NB4 (cell line): Measurements from ENCODE around the gene GRPEL1.

ENCODE experiments used
- DNase-seq: peaks from one replicate; pipeline ENCODE4 v3.0.0; 2010; ENCODE audit warnings: low read depth
- H3K4me3 ChIP-seq: one replicate; pipeline ENCODE4 v1.5.1; 2011; ENCODE audit warnings: mild to moderate bottlenecking, low read depth, low read length, moderate library complexity
- MYC ChIP-seq: IDR thresholded peaks from 2 replicates; pipeline ENCODE4 v1.6.1; 2011; ENCODE audit warnings: low read depth, low read length
- POLR2A ChIP-seq: IDR thresholded peaks from 2 replicates; pipeline ENCODE4 v1.6.1; 2011; ENCODE audit warnings: mild to moderate bottlenecking; ENCODE audit not compliant: insufficient read length; ENCODE audit errors: extremely low read depth
- TF ChIP-seq, protein P1 (sequence below): IDR thresholded peaks from 2 replicates; pipeline ENCODE4 v1.6.1; 2011; ENCODE audit warnings: low read depth, low read length
- TF ChIP-seq, protein P2 (sequence below): IDR thresholded peaks from one replicate; pipeline ENCODE4 v1.5.1; 2012; ENCODE audit warnings: low read depth, low read length

GRPEL1 gene

DNA sequence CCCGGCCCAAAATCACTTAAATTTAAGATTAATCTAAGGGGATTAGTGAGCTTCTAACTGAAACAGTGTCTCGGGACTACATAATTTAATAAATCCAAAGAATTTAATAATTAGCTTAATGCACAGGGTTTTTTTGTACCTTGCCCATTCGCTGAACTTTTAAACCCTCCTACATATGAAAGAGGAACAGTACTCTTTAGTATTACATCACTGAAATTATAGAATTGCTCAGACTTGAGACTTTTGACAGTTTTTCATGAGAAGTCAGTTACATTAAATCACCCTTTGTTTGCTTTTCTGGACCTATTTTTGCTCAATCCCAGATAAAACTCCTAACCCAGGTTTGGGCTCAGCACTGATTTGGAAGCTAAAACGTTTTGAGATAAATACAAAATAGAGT, 27.1 kb downstream of the GRPEL1 start:
- DNase-seq: no peak
- no peak overlapping the region for H3K4me3 ChIP-seq
- TF ChIP-seq, protein P1, sequence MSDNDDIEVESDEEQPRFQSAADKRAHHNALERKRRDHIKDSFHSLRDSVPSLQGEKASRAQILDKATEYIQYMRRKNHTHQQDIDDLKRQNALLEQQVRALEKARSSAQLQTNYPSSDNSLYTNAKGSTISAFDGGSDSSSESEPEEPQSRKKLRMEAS: no peak

DNA sequence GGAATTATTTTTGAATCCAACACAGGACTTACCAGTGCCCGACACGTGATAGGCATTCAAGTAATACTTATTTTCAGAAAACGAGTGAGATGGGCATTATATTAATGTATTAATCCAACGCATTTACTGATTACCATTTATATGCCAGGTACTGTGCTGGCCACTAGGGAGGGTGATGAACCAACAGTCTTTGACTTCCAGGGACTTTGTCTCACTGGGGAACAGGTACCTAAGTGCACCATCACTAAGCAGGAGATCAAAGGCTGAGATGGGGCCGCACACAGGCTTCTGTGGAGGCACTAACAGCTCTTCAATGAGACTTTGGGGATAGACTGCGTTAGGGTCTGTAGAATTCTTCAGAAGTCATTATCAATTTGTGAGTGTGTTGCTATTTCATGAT, 30.4 kb downstream of the GRPEL1 start:
- DNase-seq: no peak
- TF ChIP-seq MYC: no peak
- TF ChIP-seq, protein P2, sequence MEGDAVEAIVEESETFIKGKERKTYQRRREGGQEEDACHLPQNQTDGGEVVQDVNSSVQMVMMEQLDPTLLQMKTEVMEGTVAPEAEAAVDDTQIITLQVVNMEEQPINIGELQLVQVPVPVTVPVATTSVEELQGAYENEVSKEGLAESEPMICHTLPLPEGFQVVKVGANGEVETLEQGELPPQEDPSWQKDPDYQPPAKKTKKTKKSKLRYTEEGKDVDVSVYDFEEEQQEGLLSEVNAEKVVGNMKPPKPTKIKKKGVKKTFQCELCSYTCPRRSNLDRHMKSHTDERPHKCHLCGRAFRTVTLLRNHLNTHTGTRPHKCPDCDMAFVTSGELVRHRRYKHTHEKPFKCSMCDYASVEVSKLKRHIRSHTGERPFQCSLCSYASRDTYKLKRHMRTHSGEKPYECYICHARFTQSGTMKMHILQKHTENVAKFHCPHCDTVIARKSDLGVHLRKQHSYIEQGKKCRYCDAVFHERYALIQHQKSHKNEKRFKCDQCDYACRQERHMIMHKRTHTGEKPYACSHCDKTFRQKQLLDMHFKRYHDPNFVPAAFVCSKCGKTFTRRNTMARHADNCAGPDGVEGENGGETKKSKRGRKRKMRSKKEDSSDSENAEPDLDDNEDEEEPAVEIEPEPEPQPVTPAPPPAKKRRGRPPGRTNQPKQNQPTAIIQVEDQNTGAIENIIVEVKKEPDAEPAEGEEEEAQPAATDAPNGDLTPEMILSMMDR: no peak
- TF ChIP-seq POLR2A: no peak
- TF ChIP-seq, protein P1: no peak

DNA sequence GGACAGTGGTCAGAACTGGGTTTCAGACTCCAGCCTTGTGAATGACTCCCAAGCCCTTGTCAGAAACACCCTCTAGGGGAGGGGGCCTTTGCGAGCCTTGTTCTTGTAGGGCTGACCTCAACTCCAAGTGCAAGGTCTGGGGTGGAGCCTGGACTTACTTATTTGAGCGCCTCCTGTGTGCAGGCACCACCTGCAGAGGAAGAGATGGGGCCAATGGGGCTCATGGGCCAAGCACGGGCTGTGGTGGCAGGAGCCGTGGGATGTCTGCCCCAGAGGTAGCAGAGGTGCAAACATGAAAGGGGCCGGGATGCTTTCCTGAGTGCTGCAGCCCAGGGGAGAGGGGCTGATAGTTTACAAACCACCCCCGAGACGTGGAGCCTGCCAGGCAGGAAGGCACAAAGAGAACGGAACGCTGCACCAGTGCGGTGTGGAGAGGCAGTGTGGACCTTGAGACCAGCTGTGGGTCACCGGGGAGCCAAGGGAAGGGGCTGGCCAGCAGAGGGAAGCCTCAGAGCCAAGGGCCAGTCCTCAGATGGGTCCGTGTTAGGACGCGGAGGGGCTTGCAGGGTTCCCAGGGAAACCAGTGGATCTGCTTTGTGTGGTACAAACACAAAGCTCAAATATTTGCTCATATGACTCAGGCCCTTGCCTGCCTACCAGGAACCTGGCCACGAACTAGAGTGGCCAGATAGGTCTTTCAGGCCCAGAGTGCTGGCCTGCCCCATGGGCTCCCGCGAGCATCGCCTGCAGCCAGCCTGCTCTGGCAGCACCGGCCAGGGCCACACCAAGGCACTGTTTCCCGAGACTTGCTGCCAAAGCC, 33.4 kb downstream of the GRPEL1 start:
- H3K4me3 ChIP-seq: no peak overlapping the region
- TF ChIP-seq MYC: no peak
- TF ChIP-seq, protein P2: no peak
- no peak for DNase-seq

More for the DNA sequence above, 30.4 kb downstream of the GRPEL1 start:
- no peak overlapping the region for H3K4me3 ChIP-seq

DNA sequence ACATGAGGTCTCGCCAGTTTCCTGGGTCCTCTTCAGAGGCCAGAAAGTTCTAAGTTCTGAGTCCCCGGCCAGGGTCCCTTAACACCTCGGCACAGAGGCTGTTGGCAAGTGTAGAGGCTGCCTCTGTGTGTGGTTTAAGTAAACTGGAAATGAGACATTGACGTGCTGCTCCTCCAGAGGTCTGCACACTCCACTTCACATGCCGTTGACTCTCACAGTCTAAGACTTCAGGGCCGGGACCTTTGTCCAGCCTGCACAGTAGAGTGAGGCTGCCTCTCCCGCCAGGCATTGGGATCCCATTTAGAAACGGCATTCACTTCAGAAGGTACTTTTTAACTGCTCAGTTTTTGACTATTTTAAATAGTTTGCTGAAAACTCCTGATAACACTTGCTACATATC, 35.3 kb downstream of the GRPEL1 start:
- no peak for DNase-seq
- TF ChIP-seq, protein P2: no peak
- no peak for TF ChIP-seq MYC
- TF ChIP-seq, protein P1: no peak
- TF ChIP-seq POLR2A: no peak
- H3K4me3 ChIP-seq: no peak overlapping the region

DNA sequence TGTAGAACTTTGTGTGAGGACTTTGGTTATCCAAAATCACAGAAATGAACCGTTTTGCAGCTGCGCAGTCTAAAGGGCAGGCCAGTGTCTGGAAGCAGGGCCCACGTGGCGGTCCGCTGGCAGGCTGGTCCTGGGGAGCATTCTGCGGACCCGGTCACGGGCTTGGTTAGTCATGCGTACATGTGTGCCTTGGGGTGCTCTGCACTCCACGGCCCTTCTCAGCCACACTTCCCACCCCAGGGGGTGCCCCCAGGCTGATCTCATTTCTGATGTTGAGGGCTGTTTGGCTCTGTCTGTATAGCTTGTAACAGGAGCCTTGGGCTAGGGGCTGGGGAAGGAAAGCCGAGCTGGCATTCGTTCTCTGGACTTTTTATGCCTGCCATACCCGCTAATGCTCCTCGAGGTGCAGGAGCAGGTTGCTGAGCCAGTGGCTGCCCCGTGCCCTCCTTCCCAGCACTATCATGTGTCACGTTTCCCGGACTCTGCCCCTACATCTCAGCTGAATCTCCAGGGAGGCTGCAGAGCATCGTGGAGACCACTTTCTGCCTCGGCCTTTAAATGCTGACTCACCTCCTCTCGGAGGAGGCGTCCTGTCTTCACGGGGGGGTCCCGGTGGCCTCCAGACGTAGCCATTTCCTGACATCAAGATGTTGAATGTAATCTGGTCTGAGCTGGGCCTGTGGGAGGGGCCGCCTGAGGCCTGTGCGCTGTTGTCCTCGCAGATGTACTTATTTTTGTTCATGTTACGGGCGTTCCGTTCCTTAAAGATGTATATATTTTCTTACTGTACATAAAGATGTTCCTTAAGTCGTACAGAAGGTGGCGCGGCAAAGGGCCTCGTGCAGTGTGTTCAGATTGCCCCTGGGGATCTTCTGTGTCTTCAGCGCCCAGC, 36.1 kb downstream of the GRPEL1 start:
- peak; percentile 65 for DNase-seq
- TF ChIP-seq, protein P1: no peak
- H3K4me3 ChIP-seq: no peak overlapping the region

DNA sequence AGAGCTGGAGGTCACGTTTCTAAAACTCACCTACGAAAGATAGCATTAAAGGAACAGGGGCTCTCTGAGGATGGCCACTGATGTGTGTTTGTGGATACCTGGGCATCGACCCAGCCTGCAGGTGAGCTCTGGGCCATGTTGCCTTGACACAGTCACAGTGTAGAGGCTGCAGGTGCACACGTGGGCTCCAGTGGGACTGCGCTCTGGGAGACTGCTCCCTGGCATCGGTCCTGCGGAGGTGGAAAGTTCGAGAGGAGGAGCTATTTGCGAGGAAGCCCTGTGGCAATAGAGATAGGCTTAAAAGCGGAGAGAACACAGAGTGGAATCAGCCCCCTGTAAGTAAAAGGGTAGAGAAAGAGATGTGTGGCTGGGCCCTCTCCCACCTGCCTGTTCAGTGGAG, 37.0 kb downstream of the GRPEL1 start:
- no peak for DNase-seq
- TF ChIP-seq, protein P1: no peak
- TF ChIP-seq POLR2A (no peak), MYC (no peak)
- TF ChIP-seq, protein P2: no peak
- H3K4me3 ChIP-seq: no peak overlapping the region
